ENCODE data around the gene ARID1A. TPM values are rescaled to one million over a fixed set of nuclear protein-coding genes. Genes with fewer than 3 reads are reported as not detected.
"Not testable (repeated sequence)": the region's sequence is repeated elsewhere in the genome, so short reads cannot be mapped to it uniquely, and the experiment has no call there.

The ARID1A gene
- total RNA-seq (10 to 100 TPM; 29.0 to 73.9 (median 49.9) TPM), polyA plus RNA-seq (10 to 100 TPM; 14.1 to 33.0 TPM)
- long read RNA-seq, donor 1, transcript ARID1A-217 (1 exons, 3,046 nt), result major isoform, 8 of 26 reads
- long read RNA-seq, donor 1, partial matches to known transcripts, result 17 of 26 reads
- long read RNA-seq, donor 1, other reads (novel, unspliced or antisense), result 1 of 26 reads
- long read RNA-seq, donor 2, transcript ARID1A-217 (1 exons, 3,046 nt), result major isoform, 5 of 38 reads
- long read RNA-seq, donor 2, partial matches to known transcripts, result 33 of 38 reads
- long read RNA-seq, donor 2, other reads (novel, unspliced or antisense), result 0 of 38 reads
- long read RNA-seq, donor 3, transcript ARID1A-217 (1 exons, 3,046 nt), result major isoform, 10 of 26 reads
- long read RNA-seq, donor 3, partial matches to known transcripts, result 15 of 26 reads
- long read RNA-seq, donor 3, other reads (novel, unspliced or antisense), result 1 of 26 reads

- DNase-seq, result peak; percentile 96 to 99 (median 96)
- WGBS, 4 donors, result 0 to 1% (median 1%) methylated on average over 28 to 76 of the region's 80 CpGs
- Histone ChIP-seq H3K36me3 (no peaks in the 10 kb centered on the region), H3K27ac (peak within 1 kb of the TSS; percentile 89 to 98 (median 96)), H3K27me3 (peaks cover 0 to 4% (median 0%) of the 10 kb centered on the region in 9 donors), H3K9me3 (no peaks in the 10 kb centered on the region), H3K4me1 (peaks cover 16 to 59% (median 49%) of the 10 kb centered on the region in 12 donors), H3K4me3 (peak within 1 kb of the TSS; percentile 80 to 96 (median 92))
- intact Hi-C loops (cut with DNase I), result loop anchor here in 8 of 10 donors (1.0 to 5.0 kb wide), 7 partner anchors 27 to 92 kb away; partner anchors contain the start of gene PIGV (in 3 of the 8)
- TF ChIP-seq CTCF (IDR thresholded peaks at IDR 0.05) (peak in 4 of 12 donors; percentile 8 to 27 (median 14)), POLR2A (IDR thresholded peaks at IDR 0.05) (peak in 1 of 2 donors; percentile 61)
- peak; percentile 65 to 79 (median 74) for ATAC-seq
Measured at GRCh38 chr1:26695356-26696118, at the start of gene ARID1A. Gene ARID1A (plus strand): TSS chr1:26696015. CDS start chr1:26696404, 389 bp downstream.

- Histone ChIP-seq H3K4me1 (no peaks in the 10 kb centered on the region), H3K27me3 (no peaks in the 10 kb centered on the region), H3K27ac (no peak overlapping the region), H3K36me3 (no peaks in the 10 kb centered on the region), H3K9me3 (no peaks in the 10 kb centered on the region), H3K4me3 (no peak overlapping the region)
- TF ChIP-seq POLR2A (IDR thresholded peaks at IDR 0.05) (no peak), CTCF (IDR thresholded peaks at IDR 0.05) (no peak)
- whole genome bisulfite sequencing, 4 donors, result 68 to 83% (median 70%) methylated on average over 2 of the region's 2 CpGs
- intact Hi-C loops (cut with DNase I), result no loop called here
- ATAC-seq, result no peak
- DNase-seq, result no peak
Measured at GRCh38 chr1:26664802-26665201, 31.0 kb upstream of the ARID1A start.

DNA sequence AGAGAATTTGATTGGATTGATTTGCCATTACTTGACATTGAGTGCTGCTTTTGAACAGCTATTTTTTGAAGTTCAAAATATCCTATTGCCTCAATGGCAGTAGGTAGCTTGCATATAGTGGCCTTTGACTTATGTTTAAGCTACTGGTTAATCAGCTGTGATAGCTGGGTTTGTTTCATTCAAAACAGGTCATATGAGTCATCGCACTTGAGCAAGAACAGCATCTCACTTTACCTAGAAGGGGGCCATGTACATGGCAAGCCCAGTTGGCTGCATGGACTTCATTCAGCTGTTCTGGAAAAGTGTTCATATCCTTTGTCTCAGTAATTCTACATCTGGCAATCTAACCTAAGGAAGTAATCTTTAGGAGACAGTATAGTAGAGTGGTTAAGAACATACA, 29.0 kb upstream of the ARID1A start:
- H3K27me3 ChIP-seq, result no peaks in the 10 kb centered on the region
- DNase-seq, result no peak
- 88 to 100% (median 96%) methylated on average over 1 of the region's 1 CpG for WGBS, 4 donors
- no peaks in the 10 kb centered on the region for H3K9me3 ChIP-seq
- intact Hi-C loops (cut with DNase I), result no loop called here
- H3K4me1 ChIP-seq, result no peaks in the 10 kb centered on the region
- no peak for ATAC-seq
- no peaks in the 10 kb centered on the region for H3K36me3 ChIP-seq
- no peak for TF ChIP-seq CTCF (IDR thresholded peaks at IDR 0.05)
- TF ChIP-seq POLR2A (IDR thresholded peaks at IDR 0.05), result no peak
- no peak overlapping the region for H3K27ac ChIP-seq
- no peak overlapping the region for H3K4me3 ChIP-seq

DNA sequence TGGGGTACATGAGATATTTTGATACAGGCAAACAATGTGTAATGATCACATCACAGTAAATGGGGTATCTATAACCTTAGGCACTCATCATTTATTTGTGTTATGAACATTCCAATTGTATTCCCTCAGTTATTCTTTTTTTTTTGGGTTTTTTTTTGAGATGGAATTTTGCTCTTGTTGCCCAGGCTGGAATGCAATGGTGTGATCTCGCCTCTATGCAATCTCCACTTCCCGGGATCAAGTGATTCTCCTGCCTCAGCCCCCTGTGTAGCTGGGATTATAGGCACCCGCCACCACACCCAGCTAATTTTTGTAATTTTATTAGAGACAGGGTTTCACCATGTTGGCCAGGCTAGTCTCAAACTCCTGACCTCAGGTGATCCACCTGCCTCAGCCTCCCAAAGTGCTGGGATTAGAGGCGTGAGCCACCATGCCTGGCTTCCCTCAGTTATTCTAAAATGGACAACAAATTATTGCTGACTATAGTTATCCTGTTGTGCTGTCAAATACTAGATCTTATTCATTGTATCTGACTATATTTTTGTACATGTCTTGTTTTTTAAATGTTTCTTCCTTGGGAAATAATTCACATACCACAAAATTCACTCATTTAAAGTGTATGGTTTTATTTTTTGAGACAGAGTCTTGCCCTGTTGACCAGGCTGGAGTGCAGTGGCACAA, 27.6 kb upstream of the ARID1A start:
- DNase-seq; H3K9me3 ChIP-seq; H3K27me3 ChIP-seq; H3K27ac ChIP-seq; H3K4me1 ChIP-seq; H3K4me3 ChIP-seq; ATAC-seq; H3K36me3 ChIP-seq; intact Hi-C loops (cut with DNase I): not testable (repeated sequence)
- 75 to 85% (median 83%) methylated on average over 4 of the region's 4 CpGs for WGBS, 4 donors

Measured in heart left ventricle (tissue), 16 donors.